Astrocyte (in vitro differentiated cells and primary cell): Measurements from ENCODE around the gene ASF1B.

Source experiments
- EZH2 ChIP-seq: IDR thresholded peaks from 2 replicates; pipeline ENCODE4 v1.6.1; 2012; ENCODE audit warnings: mild to moderate bottlenecking, low read length, inconsistent platforms; ENCODE audit not compliant: insufficient read depth
- TF ChIP-seq, protein P1 (sequence below): IDR thresholded peaks from 2 replicates; pipeline ENCODE4 v1.5.1; 2011; ENCODE audit warnings: low read depth, mild to moderate bottlenecking, inconsistent platforms, low read length, moderate library complexity; ENCODE audit not compliant: insufficient read depth

- TF ChIP-seq, protein P1, sequence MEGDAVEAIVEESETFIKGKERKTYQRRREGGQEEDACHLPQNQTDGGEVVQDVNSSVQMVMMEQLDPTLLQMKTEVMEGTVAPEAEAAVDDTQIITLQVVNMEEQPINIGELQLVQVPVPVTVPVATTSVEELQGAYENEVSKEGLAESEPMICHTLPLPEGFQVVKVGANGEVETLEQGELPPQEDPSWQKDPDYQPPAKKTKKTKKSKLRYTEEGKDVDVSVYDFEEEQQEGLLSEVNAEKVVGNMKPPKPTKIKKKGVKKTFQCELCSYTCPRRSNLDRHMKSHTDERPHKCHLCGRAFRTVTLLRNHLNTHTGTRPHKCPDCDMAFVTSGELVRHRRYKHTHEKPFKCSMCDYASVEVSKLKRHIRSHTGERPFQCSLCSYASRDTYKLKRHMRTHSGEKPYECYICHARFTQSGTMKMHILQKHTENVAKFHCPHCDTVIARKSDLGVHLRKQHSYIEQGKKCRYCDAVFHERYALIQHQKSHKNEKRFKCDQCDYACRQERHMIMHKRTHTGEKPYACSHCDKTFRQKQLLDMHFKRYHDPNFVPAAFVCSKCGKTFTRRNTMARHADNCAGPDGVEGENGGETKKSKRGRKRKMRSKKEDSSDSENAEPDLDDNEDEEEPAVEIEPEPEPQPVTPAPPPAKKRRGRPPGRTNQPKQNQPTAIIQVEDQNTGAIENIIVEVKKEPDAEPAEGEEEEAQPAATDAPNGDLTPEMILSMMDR, result no peak
- TF ChIP-seq EZH2, result no peak
Observed at GRCh38 chr19:14119644-14120496, 16.5 kb downstream of the ASF1B start.
